Loucy (cell line): ENCODE measurements around the gene SIL1.

Source experiments
- CTCF ChIP-seq: fragments of 200-600 bp; sonication (generic); conservative IDR thresholded peaks from 2 replicates; pipeline ENCODE4 v1.5.1; 2014; ENCODE audit warnings: mild to moderate bottlenecking, antibody characterized with exemption, low read length
- EZH2phosphoT487 ChIP-seq: fragments of 200-600 bp; IDR thresholded peaks from 2 replicates; pipeline ENCODE4 v1.6.1; 2018; ENCODE audit warnings: antibody characterized with exemption, mild to moderate bottlenecking, moderate library complexity, borderline replicate concordance

DNA sequence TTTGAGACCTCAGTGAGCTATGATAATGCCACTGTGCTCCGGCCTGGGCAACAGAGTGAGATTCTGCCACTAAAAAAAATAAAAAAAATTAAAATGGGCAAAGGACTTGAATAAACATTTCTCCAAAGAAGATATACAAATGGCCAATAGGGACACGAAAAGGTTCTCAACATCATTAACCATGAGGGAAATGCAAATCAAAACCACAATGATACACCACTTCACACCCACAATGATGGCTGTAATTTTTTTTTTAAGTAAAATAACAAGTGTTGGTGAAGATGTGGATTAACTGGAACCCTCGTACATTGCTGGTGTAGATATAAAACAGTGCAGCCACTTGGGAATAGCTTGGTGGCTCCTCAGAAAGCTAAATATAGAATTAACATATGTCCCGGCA, 68.0 kb downstream of the SIL1 start:
- TF ChIP-seq CTCF: no peak
- TF ChIP-seq EZH2phosphoT487: no peak
